ENCODE data around the gene SETD2.
A peak's percentile ranks its signal among the peaks of the same experiment; 100 is the strongest.

Gene SETD2

DNA sequence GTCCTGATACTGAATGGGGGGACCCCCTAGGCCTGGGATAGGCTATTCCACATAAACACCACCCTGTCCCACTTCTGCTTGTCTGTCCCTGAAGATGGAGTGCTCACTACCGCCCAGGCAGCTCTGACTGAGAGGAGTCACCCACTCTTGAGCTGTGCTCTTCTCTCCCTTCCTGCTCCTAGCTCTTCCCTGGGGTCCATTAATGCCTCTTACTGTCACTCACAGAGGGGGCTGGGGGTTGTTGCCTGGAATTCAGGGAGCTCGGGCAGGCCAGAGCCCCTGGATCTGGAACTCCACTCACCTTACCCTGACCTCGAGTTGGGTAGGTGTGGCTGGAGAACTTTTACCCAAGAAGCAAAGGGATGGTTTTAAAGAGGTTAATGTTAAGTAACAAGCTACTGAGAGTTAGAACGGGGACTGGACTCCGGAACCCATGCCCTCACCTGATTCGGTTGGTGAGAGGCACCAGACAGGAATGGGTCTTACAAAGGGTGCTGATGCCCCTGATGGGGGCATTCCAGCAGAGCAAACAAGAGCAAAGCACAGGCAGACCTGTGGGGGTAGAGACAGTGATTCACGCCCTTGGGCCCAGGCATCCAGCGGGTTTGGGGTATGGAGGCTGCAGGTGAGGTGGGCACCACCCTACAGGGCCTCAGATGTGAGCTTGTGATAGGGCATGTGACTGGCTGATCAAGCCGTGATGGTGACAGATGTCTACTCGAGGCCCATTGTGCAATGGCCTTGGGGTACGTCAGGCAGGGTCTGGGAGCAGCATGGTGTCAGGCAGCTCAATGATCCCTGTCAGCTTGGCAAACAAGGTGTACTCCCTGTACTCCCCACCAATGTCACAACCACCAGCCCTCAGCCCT lies 179.1 kb downstream of the SETD2 start:
- DNase-seq (ENCODE audit: low read depth) = no peak

DNA sequence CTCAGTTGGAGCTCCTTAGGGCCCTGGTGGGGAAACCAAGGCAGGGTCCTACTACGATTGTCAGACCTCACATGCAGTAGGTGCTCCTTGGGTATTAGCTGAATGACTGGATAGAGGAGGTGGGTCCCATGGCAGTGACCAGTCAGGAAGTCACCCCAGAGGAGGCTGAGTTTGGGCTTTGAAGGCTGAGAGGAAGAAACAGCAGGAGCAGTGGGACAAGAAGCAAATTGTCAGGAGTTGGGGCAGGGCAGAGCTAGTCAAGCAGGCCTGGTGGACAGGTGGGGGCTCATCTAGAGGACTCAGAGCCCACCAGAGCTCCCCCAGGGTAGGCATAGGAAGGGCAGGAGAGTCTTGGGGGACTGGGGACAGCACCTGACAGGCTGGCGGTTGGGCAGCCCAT lies 181.4 kb downstream of the SETD2 start:
- DNase-seq (ENCODE audit: low read depth) = no peak

DNA sequence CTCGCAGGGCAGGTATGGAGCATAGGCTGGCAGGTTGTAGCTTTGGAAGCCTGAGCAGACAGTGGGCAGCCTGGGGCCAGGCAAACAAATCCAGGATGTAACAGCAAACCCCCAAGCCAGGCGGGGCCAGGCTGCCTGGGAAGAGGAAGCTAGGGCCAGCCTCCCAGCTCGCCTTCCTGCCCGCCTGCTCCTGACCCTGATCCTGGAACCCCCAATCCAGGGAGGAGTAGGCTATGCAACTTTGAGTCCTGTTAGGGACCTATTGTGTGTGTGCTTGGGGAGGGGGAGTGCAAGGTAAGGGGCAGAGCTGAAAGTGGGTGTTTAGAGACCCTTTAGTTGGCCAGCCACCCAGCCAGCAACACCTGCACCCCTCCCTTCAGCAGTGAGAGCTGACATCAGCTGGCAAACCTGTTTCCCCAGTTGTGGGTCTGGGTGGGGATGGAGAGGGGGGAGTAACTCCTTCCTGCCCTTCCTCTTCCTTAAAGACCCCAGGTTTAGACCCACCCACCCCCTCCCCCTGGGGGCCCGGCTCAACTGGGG lies 181.9 kb downstream of the SETD2 start:
- DNase-seq (ENCODE audit: low read depth) = no peak

DNA sequence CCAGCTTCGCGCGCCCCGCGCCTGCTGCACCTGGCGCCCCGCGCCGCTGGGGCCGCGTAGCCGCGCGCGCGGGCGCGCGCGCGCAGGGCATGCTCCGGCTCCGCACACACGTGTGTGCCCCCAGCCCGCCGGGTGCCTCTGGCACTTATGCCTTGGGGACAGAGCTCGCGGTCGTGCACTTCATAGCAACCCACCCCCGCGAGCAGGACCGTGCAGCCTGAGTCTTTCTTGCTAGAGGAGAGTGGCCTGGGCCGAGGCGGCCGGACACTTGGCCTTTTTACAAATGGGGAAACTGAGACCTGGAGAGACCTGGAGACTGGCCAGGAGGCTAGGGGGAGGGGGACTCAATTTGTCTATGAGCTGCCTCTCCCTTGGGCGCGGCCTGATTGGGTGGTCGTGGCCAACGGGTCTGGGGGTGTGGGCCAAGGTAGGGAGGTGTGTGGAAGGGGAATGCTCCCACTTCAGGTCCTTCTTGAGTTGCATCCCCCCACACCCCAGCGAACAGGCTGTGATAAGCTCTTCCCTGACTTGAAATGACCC lies 183.9 kb downstream of the SETD2 start:
- no peak for DNase-seq (ENCODE audit: low read depth)

DNA sequence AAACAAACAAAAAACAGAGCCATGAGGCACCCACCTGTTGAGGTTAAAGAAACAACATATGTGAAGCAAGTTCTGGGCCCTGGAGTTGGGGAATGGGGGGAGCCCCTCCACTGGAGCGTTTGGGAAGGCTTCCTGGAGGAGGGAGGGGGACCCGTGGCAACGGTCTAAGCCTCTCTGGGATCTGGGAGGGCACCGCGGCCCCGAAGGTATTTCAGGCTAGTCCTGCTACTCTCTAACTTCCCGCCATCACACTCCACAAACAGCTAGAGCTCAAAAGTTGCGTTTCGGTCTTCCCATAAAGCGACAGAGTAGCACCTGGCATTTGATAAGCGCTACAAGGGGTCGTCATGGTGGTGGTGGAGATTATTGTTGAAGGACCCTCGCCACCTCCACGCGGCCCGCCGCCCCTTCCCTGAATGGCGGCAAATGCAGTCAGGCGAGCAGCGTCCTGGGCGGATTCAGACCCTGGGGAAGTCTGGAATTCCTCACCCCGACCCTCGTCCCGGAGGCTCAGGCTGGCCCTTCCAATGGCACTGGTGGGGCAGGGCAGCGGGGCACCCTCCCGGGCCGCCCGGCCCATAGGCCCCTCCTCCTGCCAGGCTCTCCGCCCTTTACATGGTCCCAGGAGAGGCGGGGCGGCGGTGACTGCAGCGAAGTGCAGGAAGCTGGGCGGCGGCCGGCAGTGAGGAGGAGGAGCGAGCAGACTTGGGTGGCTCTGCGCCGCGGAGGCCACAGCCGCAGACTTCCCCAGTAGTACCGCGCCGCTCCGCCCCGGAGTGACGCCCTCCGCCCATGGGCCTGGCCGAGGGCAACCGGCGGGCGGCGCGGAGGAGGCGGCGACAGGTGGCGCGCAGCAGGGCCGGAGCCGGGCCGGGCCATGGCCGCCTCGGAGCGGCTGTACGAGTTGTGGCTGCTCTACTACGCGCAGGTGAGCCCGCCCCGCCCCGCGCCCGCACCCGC lies 184.6 kb downstream of the SETD2 start, which contains the start of gene NBEAL2:
Gene NBEAL2, plus strand, starts transcription at position 682 of the 960 bp plus-strand sequence. Its CDS starts 196 bp downstream, at position 878.
- peak; percentile 56 for DNase-seq (ENCODE audit: low read depth)

DNA sequence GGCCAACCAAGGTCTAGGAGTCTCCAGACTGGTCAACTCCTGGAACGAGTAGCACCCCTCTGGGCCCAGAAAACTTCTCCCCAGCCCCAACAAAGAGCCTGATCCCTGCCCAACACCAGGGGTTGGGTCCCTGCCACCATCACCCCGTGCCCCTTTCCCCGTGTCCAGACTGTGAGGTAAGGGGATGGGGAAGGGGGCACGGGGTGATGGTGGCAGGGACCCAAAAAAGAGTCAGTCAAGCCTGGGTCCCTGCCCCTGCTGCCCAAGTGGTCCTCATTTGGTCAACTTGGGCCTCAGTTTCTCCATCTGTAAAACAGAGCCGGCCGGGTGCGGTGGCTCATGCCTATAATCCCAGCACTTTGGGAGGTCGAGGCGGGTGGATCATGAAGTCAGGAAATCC lies 185.5 kb downstream of the SETD2 start:
- DNase-seq (ENCODE audit: low read depth) = no peak

DNA sequence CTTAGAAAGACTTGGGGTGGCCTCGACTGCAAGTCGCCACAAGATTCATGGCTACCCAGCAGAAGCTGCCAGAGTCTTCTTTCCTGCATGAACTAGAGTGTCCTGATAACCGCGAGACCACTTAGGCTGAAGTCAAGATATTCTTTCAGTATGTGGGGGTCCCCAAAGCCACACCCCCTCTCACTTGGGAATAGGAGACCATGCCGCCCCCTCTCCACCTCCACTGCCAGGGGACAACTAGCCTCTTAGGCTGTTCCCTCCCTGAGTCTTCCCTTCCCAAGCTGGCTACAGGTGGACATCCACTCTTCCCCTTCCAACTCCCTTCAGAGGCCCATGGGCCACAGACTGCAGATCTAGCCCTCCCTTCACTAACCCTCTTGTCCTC lies 186.1 kb downstream of the SETD2 start:
- DNase-seq (ENCODE audit: low read depth) = no peak

DNA sequence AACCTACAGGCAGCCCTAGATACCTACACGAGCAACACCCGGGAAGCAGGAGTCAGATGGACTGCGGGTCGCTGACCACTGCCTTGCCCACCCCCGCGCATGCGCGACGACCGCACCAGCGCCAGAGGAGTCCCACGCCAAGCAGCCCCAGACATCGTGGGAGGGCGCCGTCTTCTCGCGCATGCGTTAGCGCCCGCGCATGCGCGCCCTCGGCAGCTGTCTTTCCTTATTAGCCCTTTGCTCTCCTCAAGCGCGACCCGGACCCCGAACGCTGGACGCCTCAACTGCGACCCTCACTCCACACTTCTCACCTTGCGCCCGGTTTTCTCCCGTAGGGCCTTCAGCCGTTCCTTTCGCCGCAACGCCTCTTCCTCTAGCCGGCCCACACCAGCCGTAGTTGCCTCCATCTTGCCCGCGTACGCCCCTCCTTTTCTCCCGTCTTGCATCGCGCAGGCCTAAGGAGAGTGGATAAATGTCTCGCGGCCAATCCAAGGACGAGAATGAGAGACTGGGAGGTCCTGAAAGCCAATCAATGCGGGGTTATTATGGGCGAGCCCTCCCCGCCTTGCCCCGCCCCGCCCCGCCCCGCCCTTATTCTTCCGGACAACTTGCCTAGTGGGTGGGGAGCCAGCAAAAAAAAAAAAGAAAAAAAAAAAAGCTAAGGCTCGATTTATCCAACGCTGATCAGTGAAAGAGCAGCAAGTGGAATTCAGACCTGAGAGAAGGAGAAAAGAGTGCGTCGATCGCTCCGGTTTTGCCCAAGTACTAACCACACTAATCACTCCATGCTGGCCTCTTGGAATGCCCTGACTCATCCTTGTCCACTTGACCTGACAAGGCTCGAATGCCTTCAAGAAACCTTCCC lies 187.4 kb downstream of the SETD2 start, which contains the start of gene CCDC12:
Gene CCDC12, minus strand, starts transcription at position 420 of the 865 bp plus-strand sequence. Its CDS starts 13 bp downstream, at position 407.
- peak; percentile 98 for DNase-seq (ENCODE audit: low read depth)

DNA sequence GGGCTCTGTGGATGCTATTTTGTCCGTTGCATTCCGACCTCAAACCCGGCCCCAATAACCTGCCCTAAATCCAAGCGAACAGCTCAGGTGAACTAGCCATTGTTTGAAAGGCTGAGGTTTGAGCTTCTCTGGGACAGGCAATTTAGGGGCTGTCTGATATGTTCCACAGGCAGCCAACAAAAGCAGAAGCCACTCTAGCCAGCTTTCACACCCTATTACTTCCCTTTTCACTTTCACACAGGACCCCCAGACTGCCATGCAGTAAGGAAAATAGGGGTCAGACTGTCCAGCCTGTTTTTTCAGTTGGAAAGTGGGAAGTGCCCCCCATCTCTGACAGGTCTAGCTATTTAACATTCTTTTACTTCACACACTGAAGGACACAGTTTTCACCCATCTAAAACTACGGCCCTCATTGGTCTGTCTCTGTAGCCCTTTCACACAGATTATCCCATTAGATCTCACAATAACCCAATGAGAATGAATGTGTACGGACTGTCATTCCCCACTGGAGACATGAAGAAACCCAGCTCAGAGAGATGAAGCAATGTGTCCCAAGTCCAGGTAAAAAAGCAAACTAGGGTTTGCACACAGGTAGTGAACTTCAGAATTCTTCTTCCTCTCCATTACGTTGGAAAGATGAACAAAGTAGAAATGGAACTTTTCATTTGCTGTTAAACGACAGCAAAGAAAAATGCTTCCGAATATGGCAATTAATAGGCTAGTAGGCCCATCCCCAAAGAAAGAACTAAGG lies 189.3 kb downstream of the SETD2 start:
- DNase-seq (ENCODE audit: low read depth) = no peak

DNA sequence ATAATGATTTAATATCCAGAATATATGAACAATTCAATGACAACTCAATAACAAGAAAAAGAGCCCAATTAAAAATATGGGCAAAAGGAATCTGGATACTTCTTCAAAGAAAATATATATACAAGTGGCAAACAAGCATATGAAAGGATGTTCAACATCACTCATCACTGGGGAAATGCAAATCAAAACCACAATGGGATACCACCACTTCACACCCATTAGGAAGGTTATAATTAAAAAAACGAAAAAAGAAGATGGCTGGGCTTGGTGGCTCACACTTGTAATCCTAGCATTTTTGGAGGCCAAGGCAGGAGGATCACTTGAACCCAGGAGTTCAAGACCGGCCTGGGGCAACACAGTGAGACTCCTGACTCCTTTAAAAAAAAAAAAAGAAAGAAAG lies 191.5 kb downstream of the SETD2 start:
- DNase-seq (ENCODE audit: low read depth) = no peak

DNA sequence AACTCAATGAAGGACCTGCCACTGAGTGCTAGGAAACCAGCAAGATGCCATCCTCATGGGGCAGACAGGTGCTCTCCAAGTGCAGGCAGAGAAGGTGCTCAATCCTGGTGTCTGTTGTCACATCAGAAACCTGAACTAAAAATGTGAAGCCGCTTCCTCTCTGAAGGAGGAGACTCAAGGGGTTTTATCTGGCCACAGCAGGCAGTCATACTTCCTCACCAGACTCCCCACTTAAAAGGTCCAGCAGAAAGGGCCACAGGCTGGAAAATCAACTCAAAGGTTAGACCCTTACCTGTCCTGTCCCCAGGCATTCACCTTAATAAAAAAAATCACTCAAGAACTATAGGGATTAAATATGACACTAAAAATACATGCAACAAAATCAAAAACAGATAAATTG lies 192.2 kb downstream of the SETD2 start:
- DNase-seq (ENCODE audit: low read depth) = no peak

DNA sequence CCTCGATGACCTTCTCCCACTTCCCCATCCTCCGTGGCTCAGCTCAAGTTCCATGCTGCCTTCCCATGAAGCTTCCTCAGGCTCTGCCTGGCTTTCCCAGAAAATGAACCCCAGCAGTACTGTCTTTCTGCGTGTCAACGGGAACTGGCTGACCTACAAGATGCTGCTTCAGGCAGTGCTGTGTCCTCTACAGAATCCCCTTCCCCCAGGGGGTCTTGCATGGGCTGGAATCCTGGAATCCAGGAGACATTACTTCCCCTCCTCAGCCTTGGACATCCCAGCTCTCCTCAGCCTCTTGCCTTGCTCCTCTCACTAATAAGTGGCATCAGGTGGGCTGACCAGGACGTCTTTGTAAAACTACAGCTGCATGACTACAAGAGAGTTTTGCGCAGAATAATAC lies 192.8 kb downstream of the SETD2 start:
- DNase-seq (ENCODE audit: low read depth) = no peak

DNA sequence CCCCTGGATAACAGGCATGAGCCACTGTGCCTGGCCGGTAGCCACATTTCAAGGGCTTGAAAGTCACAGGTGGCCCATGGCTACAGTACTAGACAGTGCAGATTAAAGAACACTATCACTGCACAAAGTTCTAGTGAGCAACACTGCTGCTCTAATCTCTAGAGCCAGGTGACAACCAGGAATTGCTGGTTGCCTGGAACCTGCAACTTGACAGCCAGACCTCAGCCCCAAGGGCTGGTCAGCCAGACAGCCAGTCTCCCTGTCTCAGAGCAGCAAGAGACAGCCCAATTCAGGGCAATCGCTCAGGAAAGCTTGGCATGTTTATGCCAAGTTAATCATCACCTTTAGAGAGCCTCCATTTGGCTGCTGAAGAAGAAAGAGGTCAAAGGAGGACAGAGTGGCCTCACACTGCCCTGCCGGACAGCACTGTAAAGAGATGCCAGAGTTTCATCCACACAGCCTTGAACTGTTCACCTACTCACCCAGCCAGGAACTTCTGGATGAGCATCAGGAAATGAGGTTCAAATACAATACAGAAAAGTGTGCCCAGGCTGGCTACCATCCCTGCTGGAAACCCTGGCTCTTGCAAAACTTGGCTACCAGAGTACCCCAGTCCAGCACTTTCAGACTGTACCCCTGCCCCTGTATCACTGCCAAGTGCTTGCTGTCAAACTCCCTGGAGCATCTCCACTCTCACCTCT lies 193.4 kb downstream of the SETD2 start:
- no peak for DNase-seq (ENCODE audit: low read depth)

DNA sequence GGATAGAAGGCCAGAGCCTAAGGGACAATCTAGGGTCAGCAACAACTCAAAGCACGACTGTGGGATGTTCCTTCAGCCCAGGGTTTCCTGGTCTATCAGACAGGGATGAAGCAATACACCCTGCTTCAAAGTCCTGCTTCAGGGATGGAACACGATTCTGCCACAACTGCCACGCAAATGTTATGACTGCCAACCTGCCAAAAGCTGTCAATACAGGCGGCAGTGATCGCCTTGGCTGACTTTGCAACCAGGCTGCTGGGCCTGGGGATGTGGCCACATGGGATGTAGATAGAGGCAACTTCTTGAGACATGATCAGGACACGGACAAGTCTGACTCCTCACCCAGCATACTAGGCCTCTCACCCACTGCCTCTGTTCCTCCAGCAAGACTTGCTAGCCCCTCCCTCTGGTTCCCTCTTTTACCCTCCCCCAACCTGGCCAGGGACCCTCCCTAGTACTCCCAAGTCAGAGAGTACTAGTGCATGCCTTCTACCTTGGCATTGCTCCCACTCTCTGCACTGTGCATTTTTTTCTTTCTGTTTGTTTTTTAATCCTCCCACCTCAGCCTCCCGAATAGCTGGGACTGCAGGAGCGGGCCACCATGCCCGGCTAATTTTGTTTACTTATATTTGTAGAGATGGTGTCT lies 195.0 kb downstream of the SETD2 start:
- no peak for DNase-seq (ENCODE audit: low read depth)

DNA sequence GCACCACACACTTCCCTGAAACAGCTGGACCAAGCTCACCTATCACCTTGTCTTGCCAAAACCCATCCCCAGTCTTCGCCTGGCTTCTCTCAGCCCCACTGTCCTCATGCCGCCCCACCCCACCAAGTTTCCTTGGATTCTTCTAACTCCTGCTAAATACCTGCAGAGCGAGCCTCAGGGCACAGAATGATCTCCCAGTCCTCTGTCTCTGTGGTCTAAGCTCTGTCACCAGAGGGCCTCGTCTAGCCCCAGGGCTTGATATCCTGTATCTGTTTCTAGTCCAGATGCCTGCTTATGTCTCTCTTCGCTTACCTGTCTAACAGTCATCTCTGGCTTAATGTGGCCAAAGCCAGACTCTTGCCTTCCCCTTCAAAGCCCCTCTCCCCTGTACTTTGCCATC lies 197.1 kb downstream of the SETD2 start:
- no peak for DNase-seq (ENCODE audit: low read depth)

All from HS-5 (cell line).